ENCODE data around the gene DOK6. TPM values are rescaled to one million over a fixed set of nuclear protein-coding genes. Genes with fewer than 3 reads are reported as not detected.

The DOK6 gene
- total RNA-seq, 2 donors from 2014 or later, result 0.59 to 0.61 TPM

GRCh38 chr18:69895066-69896047 lies 494.7 kb downstream of the DOK6 start:
- no peak for TF ChIP-seq CTCF (IDR thresholded peaks at IDR 0.05)

DNA sequence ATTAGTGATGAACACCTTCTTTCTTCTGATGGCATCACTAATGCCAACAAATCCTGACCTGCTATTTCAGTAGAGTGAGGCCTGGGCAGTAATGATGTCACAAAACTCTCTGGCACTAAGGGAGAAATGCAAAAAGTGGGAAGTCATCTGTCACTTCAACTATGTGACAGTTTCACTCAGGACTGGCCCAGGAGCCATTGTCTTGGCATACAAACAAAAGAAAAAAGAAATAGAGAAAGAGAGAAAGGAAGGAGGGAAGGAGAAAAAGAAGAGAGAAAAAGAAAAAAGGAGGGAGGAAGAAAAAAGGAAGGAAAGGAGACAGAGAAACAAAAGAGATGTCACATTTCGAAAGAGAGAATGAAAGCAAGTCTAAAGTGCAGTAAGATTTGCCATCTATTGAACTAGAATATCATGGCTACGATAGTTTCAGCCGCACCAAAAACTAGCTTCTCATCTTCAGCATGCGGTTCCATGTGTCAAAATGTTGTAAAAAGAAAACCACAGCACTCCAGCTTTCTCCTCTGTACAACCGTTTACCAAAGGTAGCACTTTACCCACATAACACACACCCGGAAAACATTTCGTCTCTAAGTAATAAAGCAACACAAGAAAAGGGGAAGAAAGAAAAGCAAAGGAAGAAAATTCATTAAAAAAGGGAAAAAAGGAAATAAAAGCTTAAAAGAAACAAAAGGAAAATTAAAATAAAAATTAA lies 496.9 kb downstream of the DOK6 start:
- Histone ChIP-seq H3K9ac (ENCODE audit: low read depth in 2 of 2, low read length in 2 of 2) (no peak overlapping the region), H3K27ac (no peak overlapping the region), H3K9me3 (no peaks in the 10 kb centered on the region), H3K36me3 (no peaks in the 10 kb centered on the region), H3K4me3 (no peak overlapping the region), H3K27me3 (no peaks in the 10 kb centered on the region), H3K4me1 (no peaks in the 10 kb centered on the region)
- no peak for DNase-seq
- intact Hi-C loops (cut with DNase I), result no loop called here
- no peak for TF ChIP-seq CTCF (IDR thresholded peaks at IDR 0.05)

More at GRCh38 chr18:69895066-69896047, 494.7 kb downstream of the DOK6 start:
- intact Hi-C loops (cut with DNase I), result no loop called here
- H3K4me3 ChIP-seq, result no peak overlapping the region
- H3K36me3 ChIP-seq, result no peaks in the 10 kb centered on the region
- H3K4me1 ChIP-seq, result no peaks in the 10 kb centered on the region
- H3K9me3 ChIP-seq, result no peaks in the 10 kb centered on the region
- no peak overlapping the region for H3K9ac ChIP-seq (ENCODE audit: low read depth in 2 of 2, low read length in 2 of 2)
- H3K27ac ChIP-seq, result no peak overlapping the region
- no peaks in the 10 kb centered on the region for H3K27me3 ChIP-seq
- DNase-seq, result no peak

DNA sequence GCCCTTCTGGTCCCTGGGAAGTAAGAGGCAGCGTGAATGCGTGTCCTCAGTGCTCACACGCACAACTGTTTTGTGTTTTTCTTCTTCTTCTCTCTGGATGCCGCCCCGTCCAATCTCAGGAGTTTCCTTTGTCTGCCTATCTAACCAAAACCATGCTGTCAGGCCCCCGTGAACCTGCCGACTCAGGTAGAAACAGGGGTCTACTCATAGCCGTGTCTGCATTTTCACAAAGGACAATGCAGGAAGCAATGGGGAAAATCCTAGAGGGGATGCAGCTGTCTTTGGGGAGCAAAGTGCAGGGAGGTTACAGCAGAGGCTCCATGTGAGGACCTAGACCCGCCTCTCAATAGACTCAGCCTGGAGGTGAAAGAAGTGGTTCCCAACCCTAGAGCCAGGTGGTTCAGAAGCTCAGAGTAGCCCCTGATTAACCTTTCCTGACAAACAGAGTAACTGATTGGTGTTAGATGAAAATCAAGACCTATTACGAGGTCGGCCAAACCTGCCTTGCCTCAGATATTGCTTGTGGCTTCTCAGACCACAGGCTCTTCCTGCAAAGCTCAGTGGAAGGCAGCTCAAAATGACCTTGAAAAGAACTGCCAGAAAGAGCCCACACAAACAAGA lies 497.7 kb downstream of the DOK6 start:
- no peak for TF ChIP-seq CTCF (IDR thresholded peaks at IDR 0.05)
- intact Hi-C loops (cut with DNase I), result no loop called here

More for the DNA sequence above, 497.7 kb downstream of the DOK6 start:
- H3K4me1 ChIP-seq, result no peaks in the 10 kb centered on the region
- H3K36me3 ChIP-seq, result no peaks in the 10 kb centered on the region
- H3K9ac ChIP-seq (ENCODE audit: low read depth in 2 of 2, low read length in 2 of 2), result no peak overlapping the region
- H3K9me3 ChIP-seq, result no peaks in the 10 kb centered on the region
- DNase-seq, result no peak
- no peak overlapping the region for H3K4me3 ChIP-seq
- no peaks in the 10 kb centered on the region for H3K27me3 ChIP-seq
- no peak overlapping the region for H3K27ac ChIP-seq

All from colonic mucosa (tissue), 4 donors.